ENCODE data around the gene MEMO1. TPM values are rescaled to one million over a fixed set of nuclear protein-coding genes. Genes with fewer than 3 reads are reported as not detected.
A peak's percentile ranks its signal among the peaks of the same experiment; 100 is the strongest.
"Not testable (repeated sequence)": the region's sequence is repeated elsewhere in the genome, so short reads cannot be mapped to it uniquely, and the experiment has no call there.

Gene MEMO1
- total RNA-seq, 6 experiments from 2014 or later = 43.6 to 61.3 (median 55.1) TPM

DNA sequence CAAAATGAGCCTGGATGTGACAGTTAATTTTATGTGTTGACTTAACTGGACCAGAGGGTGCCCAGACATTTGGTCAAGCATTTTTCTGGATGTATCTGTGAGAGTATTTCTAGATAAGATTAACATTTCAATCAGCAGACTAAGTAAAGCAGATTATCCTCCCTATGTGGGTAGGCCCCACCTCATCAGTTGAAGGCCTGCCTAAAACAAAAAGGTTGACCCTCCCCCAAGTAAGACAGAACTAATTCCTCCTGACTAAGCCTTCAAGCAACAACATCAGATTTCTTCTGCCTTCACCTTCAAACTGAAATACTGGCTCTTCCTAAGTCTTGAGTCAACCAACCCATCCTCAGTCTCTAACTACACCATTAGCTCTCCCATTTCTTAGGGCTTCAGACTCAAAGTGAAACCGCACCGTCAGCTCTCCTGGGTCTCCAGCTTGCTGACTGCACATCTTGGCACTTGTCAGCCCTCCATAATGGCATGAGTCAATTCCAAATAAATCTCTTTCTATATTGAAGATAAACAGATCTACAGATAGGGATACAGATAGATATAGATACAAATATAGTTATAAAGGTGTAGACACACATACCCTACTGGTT is 47.9 kb downstream of the MEMO1 start:
- DNase-seq = no peak
- H3K9me3 Mint-ChIP-seq = no peaks in the 10 kb centered on the region
- peaks cover 39% of the 10 kb centered on the region for H3K4me1 Mint-ChIP-seq (ENCODE audit: low read depth)
- H3K4me3 Mint-ChIP-seq = no peak overlapping the region
- H3K36me3 Mint-ChIP-seq (ENCODE audit: low read depth) = peaks cover 5% of the 10 kb centered on the region; the same call in 1 of the 2 replicates
- no peaks in the 10 kb centered on the region for H3K27me3 Mint-ChIP-seq (ENCODE audit: insufficient read depth)
- no peak overlapping the region for H3K27ac Mint-ChIP-seq
- TF ChIP-seq, protein P1, sequence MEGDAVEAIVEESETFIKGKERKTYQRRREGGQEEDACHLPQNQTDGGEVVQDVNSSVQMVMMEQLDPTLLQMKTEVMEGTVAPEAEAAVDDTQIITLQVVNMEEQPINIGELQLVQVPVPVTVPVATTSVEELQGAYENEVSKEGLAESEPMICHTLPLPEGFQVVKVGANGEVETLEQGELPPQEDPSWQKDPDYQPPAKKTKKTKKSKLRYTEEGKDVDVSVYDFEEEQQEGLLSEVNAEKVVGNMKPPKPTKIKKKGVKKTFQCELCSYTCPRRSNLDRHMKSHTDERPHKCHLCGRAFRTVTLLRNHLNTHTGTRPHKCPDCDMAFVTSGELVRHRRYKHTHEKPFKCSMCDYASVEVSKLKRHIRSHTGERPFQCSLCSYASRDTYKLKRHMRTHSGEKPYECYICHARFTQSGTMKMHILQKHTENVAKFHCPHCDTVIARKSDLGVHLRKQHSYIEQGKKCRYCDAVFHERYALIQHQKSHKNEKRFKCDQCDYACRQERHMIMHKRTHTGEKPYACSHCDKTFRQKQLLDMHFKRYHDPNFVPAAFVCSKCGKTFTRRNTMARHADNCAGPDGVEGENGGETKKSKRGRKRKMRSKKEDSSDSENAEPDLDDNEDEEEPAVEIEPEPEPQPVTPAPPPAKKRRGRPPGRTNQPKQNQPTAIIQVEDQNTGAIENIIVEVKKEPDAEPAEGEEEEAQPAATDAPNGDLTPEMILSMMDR (IDR thresholded peaks at IDR 0.05) = no peak

DNA sequence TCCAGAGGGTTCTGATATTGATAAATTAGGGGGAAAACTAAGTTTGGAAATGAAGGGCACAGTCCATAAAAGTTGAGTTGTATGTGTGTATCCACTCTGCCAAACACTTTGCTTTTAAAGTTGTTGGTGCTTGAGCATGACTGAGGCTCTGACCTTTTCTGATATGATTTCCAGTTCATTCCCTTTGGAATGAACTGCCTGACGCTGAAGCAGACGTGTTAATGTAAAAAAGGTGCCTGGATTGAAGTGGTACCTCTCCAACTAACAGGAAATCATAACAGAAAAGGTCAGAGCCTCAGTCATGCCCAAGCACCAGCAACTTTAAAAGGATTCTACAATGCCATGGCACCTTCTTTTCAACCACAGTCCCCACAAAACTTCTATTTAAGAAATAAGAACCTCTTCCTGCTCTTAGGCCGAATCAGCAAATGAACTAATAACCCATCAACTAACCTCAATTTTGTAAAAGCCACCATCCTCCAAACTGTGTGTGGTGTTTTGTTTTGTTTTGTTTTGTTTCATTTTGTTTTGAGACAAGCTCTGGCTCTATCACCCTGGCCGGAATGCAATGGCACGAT is 52.6 kb downstream of the MEMO1 start:
- Mint-ChIP-seq H3K36me3 (ENCODE audit: low read depth) (peaks cover 16% of the 10 kb centered on the region), H3K4me1 (ENCODE audit: low read depth) (peaks cover 33% of the 10 kb centered on the region), H3K27ac (peak overlapping the region; percentile 8; the same call in 1 of the 2 replicates), H3K27me3 (ENCODE audit: insufficient read depth) (peaks cover 1% of the 10 kb centered on the region; the same call in 1 of the 2 replicates), H3K4me3 (no peak overlapping the region), H3K9me3 (no peaks in the 10 kb centered on the region)
- TF ChIP-seq, protein P1 (IDR thresholded peaks at IDR 0.05) = no peak
- DNase-seq = no peak

DNA sequence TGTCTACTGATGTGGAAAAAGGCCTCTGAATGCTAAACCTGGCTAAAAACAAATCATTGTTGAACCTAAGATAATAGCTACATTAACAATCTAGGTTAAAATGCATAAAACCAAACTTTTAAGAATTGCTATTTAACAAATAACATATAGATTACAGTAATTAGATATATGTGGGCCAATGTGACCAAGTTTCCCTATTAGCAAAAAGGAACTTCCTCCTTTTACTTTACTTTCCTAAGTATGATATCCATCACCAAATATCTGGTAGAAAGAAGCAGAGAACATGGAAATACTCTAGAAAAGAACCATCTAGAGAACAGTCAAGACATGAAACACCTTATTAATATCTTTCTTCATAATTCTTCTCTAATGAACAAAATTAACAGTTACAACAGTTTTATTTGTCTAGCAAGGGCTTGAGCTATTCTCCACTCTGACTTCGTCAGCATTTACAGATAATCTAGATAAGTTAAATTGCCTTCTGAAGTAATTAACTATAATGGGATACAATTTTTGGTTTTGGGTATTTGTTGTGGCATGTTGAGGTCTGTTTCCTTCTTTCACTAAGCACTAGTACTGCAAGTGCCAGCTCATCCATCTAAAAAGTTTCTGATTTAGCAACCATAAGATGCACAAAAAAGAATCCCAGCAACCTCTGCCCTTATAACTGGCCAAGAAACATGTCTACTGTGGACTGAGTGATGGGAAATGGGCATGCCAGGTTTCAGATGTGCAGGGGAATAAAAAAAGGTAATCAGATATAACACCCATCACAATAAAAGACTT is 53.3 kb downstream of the MEMO1 start:
- TF ChIP-seq, protein P1 (IDR thresholded peaks at IDR 0.05) = no peak
- Mint-ChIP-seq H3K27me3 (ENCODE audit: insufficient read depth) (peaks cover 1% of the 10 kb centered on the region; the same call in 1 of the 2 replicates), H3K4me1 (ENCODE audit: low read depth) (peaks cover 26% of the 10 kb centered on the region), H3K4me3 (no peak overlapping the region), H3K36me3 (ENCODE audit: low read depth) (peaks cover 11% of the 10 kb centered on the region; the same call in 1 of the 2 replicates), H3K27ac (peak overlapping the region; percentile 8; the same call in 1 of the 2 replicates), H3K9me3 (no peaks in the 10 kb centered on the region)
- DNase-seq = no peak

DNA sequence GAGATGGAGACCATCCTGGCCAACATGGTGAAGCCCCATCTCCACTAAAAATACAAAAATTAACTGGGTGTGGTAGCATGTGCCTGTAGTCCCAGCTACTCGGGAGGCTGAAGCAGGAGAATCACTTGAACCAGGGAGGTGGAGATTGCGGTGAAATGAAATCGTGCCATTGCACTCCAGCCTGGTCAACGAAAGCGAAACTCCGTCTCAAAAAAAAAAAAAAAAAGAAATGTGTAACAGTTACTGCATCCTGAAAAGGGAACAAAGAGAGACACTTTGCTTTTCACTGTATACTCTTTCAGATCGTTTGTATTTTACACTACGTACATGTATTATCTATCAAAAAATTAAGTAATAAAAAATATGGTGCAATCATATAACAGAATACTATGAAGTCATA is 53.9 kb downstream of the MEMO1 start:
- H3K9me3 Mint-ChIP-seq; H3K27me3 Mint-ChIP-seq (ENCODE audit: insufficient read depth); DNase-seq; H3K4me3 Mint-ChIP-seq; H3K27ac Mint-ChIP-seq: not testable (repeated sequence)
- Mint-ChIP-seq H3K4me1 (ENCODE audit: low read depth) (peaks cover 21% of the 10 kb centered on the region), H3K36me3 (ENCODE audit: low read depth) (peaks cover 11% of the 10 kb centered on the region; the same call in 1 of the 2 replicates)

DNA sequence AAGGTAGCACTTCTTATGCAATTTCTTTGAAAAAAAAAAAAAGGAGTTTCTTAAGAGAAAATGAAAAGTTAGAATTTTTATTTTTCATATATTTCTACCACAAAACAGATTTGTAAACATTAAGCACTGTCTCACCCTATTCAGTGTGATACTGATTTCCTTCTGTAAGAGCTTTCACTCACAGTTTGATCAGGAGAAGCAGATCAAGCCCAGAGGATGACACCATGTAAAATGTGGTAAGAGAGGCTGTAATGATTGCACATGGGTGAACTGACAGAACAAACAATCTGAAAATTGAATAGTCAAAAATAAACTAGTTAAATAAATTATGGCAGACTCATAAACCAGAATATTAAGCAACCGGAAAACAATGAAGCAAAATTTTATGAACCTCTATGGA is 54.5 kb downstream of the MEMO1 start:
- H3K27ac Mint-ChIP-seq = no peak overlapping the region
- H3K9me3 Mint-ChIP-seq = no peaks in the 10 kb centered on the region
- H3K27me3 Mint-ChIP-seq (ENCODE audit: insufficient read depth) = peaks cover 1% of the 10 kb centered on the region; the same call in 1 of the 2 replicates
- peaks cover 25% of the 10 kb centered on the region for H3K4me1 Mint-ChIP-seq (ENCODE audit: low read depth)
- DNase-seq = no peak
- H3K4me3 Mint-ChIP-seq = no peak overlapping the region
- TF ChIP-seq, protein P1 (IDR thresholded peaks at IDR 0.05) = no peak
- H3K36me3 Mint-ChIP-seq (ENCODE audit: low read depth) = peaks cover 11% of the 10 kb centered on the region; the same call in 1 of the 2 replicates

DNA sequence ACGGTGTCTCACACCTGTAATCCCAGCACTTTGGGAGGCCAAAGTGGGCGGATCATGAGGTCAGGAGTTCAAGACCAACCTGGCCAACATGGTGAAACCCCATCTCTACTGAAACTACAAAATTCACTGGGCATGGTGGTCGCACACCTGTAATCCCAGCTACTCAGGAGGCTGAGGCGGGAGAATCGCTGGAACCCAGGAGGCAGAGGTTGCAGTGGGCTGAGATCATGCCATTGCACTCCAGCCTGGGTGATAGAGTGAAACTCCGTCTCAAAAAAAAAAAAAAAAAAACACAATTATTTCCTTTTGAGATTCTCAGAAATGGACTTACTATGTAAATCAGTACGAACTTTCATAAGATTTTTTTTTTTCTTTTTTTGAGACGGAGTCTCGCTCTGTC is 57.7 kb downstream of the MEMO1 start:
- peaks cover 17% of the 10 kb centered on the region for H3K36me3 Mint-ChIP-seq (ENCODE audit: low read depth)
- H3K4me3 Mint-ChIP-seq; H3K27me3 Mint-ChIP-seq (ENCODE audit: insufficient read depth); DNase-seq; H3K9me3 Mint-ChIP-seq; H3K27ac Mint-ChIP-seq: not testable (repeated sequence)
- H3K4me1 Mint-ChIP-seq (ENCODE audit: low read depth) = peaks cover 12% of the 10 kb centered on the region
